ENCODE data around the gene TMEM88. TPM values are rescaled to one million over a fixed set of nuclear protein-coding genes. Genes with fewer than 3 reads are reported as not detected.

The TMEM88 gene
- total and polyA plus RNA-seq, 2 of the 13 experiments (the other 11 are each of a cell fraction or from before 2014, with no cell fraction given) = 0.31 to 0.66 TPM

DNA sequence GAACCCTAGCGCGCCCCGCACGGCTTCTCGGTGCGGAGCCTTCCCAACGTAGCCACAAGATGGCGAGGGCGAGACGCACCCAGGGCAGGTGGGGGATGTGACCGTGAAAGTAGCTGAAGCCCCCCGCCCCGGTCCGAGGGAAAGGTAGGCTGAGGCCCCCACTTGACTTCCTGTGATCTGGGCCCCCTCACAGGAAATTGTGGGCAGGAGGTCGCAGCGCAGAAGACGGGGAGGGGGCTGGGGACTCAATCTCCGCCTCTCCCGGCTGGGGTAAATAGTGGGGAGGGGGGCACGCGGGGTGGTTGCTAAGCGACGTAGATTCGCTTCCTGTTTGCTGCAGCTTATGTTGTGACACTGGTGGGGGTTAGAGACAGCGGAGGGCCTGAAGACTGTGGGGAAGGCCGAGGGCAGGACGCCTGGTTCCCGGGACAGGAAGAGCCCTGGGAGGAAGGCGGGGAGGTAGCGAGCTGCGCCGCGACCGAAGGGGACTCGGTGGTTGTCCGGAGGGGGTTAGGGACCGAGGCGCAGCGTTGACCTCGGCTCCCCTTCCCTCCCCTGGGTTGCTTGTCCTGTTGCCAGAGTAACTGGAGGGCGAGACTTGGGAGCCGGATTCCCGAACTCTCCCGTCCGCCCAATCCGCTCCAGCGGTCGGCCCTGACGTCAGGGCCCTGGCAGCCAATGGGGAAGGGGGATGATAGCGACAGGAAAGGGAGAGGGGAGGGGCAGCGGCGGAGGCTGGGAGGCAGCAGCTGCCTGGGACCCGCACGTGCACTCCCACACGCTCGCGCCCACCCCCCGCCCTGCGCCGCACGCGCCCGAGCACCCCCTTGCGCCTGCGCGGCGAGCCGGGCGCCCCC lies 19.7 kb upstream of the TMEM88 start (continued):
- TF ChIP-seq, protein P1, sequence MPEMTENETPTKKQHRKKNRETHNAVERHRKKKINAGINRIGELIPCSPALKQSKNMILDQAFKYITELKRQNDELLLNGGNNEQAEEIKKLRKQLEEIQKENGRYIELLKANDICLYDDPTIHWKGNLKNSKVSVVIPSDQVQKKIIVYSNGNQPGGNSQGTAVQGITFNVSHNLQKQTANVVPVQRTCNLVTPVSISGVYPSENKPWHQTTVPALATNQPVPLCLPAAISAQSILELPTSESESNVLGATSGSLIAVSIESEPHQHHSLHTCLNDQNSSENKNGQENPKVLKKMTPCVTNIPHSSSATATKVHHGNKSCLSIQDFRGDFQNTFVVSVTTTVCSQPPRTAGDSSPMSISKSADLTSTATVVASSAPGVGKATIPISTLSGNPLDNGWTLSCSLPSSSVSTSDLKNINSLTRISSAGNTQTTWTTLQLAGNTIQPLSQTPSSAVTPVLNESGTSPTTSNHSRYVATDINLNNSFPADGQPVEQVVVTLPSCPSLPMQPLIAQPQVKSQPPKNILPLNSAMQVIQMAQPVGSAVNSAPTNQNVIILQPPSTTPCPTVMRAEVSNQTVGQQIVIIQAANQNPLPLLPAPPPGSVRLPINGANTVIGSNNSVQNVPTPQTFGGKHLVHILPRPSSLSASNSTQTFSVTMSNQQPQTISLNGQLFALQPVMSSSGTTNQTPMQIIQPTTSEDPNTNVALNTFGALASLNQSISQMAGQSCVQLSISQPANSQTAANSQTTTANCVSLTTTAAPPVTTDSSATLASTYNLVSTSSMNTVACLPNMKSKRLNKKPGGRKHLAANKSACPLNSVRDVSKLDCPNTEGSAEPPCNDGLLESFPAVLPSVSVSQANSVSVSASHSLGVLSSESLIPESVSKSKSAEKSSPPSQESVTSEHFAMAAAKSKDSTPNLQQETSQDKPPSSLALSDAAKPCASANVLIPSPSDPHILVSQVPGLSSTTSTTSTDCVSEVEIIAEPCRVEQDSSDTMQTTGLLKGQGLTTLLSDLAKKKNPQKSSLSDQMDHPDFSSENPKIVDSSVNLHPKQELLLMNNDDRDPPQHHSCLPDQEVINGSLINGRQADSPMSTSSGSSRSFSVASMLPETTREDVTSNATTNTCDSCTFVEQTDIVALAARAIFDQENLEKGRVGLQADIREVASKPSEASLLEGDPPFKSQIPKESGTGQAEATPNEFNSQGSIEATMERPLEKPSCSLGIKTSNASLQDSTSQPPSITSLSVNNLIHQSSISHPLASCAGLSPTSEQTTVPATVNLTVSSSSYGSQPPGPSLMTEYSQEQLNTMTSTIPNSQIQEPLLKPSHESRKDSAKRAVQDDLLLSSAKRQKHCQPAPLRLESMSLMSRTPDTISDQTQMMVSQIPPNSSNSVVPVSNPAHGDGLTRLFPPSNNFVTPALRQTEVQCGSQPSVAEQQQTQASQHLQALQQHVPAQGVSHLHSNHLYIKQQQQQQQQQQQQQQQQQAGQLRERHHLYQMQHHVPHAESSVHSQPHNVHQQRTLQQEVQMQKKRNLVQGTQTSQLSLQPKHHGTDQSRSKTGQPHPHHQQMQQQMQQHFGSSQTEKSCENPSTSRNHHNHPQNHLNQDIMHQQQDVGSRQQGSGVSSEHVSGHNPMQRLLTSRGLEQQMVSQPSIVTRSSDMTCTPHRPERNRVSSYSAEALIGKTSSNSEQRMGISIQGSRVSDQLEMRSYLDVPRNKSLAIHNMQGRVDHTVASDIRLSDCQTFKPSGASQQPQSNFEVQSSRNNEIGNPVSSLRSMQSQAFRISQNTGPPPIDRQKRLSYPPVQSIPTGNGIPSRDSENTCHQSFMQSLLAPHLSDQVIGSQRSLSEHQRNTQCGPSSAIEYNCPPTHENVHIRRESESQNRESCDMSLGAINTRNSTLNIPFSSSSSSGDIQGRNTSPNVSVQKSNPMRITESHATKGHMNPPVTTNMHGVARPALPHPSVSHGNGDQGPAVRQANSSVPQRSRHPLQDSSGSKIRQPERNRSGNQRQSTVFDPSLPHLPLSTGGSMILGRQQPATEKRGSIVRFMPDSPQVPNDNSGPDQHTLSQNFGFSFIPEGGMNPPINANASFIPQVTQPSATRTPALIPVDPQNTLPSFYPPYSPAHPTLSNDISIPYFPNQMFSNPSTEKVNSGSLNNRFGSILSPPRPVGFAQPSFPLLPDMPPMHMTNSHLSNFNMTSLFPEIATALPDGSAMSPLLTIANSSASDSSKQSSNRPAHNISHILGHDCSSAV (CRISPR knock-in tag; IDR thresholded peaks at IDR 0.05; ENCODE audit: borderline replicate concordance) = no peak
- TF ChIP-seq CENPX (CRISPR knock-in tag; IDR thresholded peaks at IDR 0.05) = no peak
- no peak for TF ChIP-seq ATRX (CRISPR knock-in tag; IDR thresholded peaks at IDR 0.05; ENCODE audit: borderline replicate concordance)
- TF ChIP-seq ZFP41 (CRISPR knock-in tag; IDR thresholded peaks at IDR 0.05; ENCODE audit: borderline replicate concordance) = no peak
- TF ChIP-seq ZSCAN5A (CRISPR knock-in tag; IDR thresholded peaks at IDR 0.05; ENCODE audit: borderline replicate concordance) = no peak
- TF ChIP-seq NAIF1 (CRISPR knock-in tag; IDR thresholded peaks at IDR 0.05; ENCODE audit: borderline replicate concordance) = no peak; the same call in 1 of the 2 replicates
- TF ChIP-seq KLF12 (CRISPR knock-in tag; IDR thresholded peaks at IDR 0.05; ENCODE audit: borderline replicate concordance) = no peak
- TF ChIP-seq YEATS2 (CRISPR knock-in tag; IDR thresholded peaks at IDR 0.05; ENCODE audit: borderline replicate concordance) = peak; percentile 19; the same call in 1 of the 2 replicates
- TF ChIP-seq, protein P2, sequence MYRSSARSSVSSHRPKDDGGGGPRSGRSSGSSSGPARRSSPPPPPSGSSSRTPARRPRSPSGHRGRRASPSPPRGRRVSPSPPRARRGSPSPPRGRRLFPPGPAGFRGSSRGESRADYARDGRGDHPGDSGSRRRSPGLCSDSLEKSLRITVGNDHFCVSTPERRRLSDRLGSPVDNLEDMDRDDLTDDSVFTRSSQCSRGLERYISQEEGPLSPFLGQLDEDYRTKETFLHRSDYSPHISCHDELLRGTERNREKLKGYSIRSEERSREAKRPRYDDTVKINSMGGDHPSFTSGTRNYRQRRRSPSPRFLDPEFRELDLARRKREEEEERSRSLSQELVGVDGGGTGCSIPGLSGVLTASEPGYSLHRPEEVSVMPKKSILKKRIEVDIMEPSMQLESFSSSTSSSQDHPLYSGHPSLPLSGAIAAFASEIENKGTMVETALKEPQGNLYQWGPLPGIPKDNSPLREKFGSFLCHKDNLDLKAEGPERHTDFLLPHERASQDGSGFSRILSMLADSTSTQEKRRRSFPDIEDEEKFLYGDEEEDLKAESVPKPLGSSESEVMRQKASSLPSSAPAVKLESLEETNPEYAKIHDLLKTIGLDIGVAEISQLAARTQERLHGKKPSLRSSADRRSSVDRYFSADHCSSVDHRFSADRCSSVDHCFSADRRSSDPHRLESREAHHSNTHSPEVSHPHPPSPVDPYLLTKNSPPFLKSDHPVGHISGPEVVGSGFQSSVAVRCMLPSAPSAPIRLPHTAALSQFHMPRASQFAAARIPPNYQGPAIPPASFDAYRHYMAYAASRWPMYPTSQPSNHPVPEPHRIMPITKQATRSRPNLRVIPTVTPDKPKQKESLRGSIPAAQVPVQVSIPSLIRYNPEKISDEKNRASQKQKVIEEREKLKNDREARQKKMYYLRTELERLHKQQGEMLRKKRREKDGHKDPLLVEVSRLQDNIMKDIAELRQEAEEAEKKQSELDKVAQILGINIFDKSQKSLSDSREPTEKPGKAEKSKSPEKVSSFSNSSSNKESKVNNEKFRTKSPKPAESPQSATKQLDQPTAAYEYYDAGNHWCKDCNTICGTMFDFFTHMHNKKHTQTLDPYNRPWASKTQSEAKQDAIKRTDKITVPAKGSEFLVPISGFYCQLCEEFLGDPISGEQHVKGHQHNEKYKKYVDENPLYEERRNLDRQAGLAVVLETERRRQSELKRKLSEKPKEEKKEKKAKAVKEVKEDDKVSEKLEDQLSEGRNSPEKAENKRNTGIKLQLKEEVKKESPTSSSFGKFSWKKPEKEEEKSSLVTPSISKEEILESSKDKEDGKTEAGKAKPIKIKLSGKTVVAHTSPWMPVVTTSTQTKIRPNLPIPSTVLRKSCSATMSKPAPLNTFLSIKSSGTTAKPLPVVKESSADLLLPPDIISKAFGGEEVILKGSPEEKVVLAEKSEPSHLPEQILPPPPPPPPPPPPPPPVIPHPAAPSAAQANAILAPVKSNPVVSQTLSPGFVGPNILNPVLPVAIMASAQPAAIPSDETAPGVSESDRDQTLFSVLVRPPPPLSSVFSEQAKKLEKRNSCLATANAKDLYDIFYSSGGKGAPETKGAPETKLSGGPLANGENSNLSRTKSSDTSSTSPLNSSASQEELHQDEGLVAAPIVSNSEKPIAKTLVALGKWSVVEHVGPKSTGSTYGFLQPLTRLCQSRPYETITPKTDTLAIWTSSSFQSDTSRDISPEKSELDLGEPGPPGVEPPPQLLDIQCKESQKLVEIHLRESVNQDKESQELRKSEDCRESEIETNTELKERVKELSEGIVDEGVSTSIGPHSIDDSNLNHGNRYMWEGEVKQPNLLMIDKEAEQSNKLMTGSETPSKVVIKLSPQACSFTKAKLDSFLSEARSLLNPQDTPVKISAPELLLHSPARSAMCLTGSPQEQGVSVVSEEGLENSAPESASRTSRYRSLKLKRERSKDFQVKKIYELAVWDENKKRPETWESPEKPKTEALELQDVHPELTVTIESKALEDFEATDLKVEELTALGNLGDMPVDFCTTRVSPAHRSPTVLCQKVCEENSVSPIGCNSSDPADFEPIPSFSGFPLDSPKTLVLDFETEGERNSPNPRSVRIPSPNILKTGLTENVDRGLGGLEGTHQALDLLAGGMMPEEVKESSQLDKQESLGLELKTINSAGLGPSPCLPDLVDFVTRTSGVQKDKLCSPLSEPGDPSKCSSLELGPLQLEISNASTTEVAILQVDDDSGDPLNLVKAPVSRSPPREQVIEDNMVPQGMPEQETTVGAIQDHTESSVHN (CRISPR knock-in tag; IDR thresholded peaks at IDR 0.05) = no peak

All from HepG2 (cell line).